Uterus (tissue), 4 donors: ENCODE measurements around the gene CST11. TPM values are rescaled to one million over a fixed set of nuclear protein-coding genes. Genes with fewer than 3 reads are reported as not detected.

Experiments used
- DNase-seq, 2 donors: peaks; one replicate each; pipeline ENCODE4 v3.0.0-alpha.2; 2019 to 2020
- H3K27ac ChIP-seq, 2 donors: fragments of 200-600 bp; sonication (generic); 1 replicate in 1 of 2; 2 replicates in 1 of 2; pipeline ENCODE4 v1.5.1; 2016 to 2018
- H3K27me3 ChIP-seq, 2 donors: fragments of 200-600 bp; sonication (generic); one replicate each; pipeline ENCODE4 v1.5.1; 2018 to 2019; ENCODE audit warnings: control low read depth in 1 of 2
- H3K36me3 ChIP-seq, 2 donors: fragments of 200-600 bp; sonication (generic); one replicate each; pipeline ENCODE4 v1.5.1; 2019; ENCODE audit warnings: control low read depth in 1 of 2
- H3K4me1 ChIP-seq, 2 donors: fragments of 200-600 bp; sonication (generic); one replicate each; pipeline ENCODE4 v1.5.1; 2018 to 2019; ENCODE audit warnings: control low read depth in 1 of 2
- H3K4me3 ChIP-seq, 2 donors: fragments of 200-600 bp; sonication (generic); 1 replicate in 1 of 2; 2 replicates in 1 of 2; pipeline ENCODE4 v1.5.1; 2018 to 2019; ENCODE audit warnings: mild to moderate bottlenecking in 1 of 2
- H3K9me3 ChIP-seq, 2 donors: fragments of 200-600 bp; sonication (generic); one replicate each; pipeline ENCODE4 v1.5.1; 2019; ENCODE audit warnings: control low read depth in 1 of 2
- CTCF ChIP-seq, 4 experiments: fragments of 200-600 bp in 2 of 4; fragments of 450-650 bp in 2 of 4; sonication (generic) in 2 of 4; IDR thresholded peaks; one replicate each; pipeline ENCODE4 v1.5.1; 2016 to 2019; ENCODE audit warnings: antibody characterized with exemption in 4 of 4, mild to moderate bottlenecking in 2 of 4, moderate library complexity in 1 of 4
- POLR2A ChIP-seq, 2 donors: fragments of 450-650 bp; IDR thresholded peaks; one replicate each; pipeline ENCODE4 v1.6.1; 2016; ENCODE audit warnings: antibody characterized with exemption in 2 of 2, mild to moderate bottlenecking in 1 of 2, moderate library complexity in 1 of 2
- intact Hi-C: fragments of 100-400 bp; cut with DNase I; formaldehyde crosslinking; loops from one replicate; pipeline ENCODE4 v1.15.1; 2023; ENCODE audit warnings: low total_unique reads
- total RNA-seq, 4 donors: library from RNA; depleted of rRNA in 3 of 4; stranded (reverse); fragments of >200 nt in 3 of 4; gene quantifications; one replicate each; pipeline versions ENCODE4 v1.1.0 to v1.2.4, GENCODE V29; 2014 to 2023
- donor health status: DM: yes; HTN: yes; CAD: no.

Gene CST11
- total RNA-seq, 4 donors from 2014 or later, result not detected

- H3K9me3 ChIP-seq, result no peaks in the 10 kb centered on the region
- no peaks in the 10 kb centered on the region for H3K36me3 ChIP-seq
- peak within 1 kb of the TSS; percentile 92 to 96 for H3K4me3 ChIP-seq
- H3K27ac ChIP-seq, result peak within 1 kb of the TSS; percentile 93 to 94
- no peaks in the 10 kb centered on the region for H3K27me3 ChIP-seq
- intact Hi-C loops, result no loop called here
- peaks cover 0 to 7% of the 10 kb centered on the region in 2 donors for H3K4me1 ChIP-seq
- DNase-seq, result peak; percentile 90 to 95
- TF ChIP-seq POLR2A (IDR thresholded peaks at IDR 0.05) (peak; percentile 91 to 93), CTCF (IDR thresholded peaks at IDR 0.05) (peak; percentile 32 to 93 (median 67))
Measured at GRCh38 chr20:23420943-23421931, 31.4 kb downstream of the CST11 start, which contains the start of gene NAPB. Gene NAPB, minus strand, starts transcription at chr20:23421488. Its CDS starts 86 bp downstream, at chr20:23421402.

GRCh38 chr20:23419995-23420901 lies 32.4 kb downstream of the CST11 start:
- peak; percentile 35 to 53 for DNase-seq
- peak overlapping the region; percentile 92 to 96 for H3K4me3 ChIP-seq
- H3K4me1 ChIP-seq, result peaks cover 0 to 7% of the 10 kb centered on the region in 2 donors
- TF ChIP-seq POLR2A (IDR thresholded peaks at IDR 0.05), result no peak
- no peak for TF ChIP-seq CTCF (IDR thresholded peaks at IDR 0.05)
- no peaks in the 10 kb centered on the region for H3K9me3 ChIP-seq
- intact Hi-C loops, result no loop called here
- no peaks in the 10 kb centered on the region for H3K36me3 ChIP-seq
- H3K27ac ChIP-seq, result peak overlapping the region; percentile 93 to 94
- H3K27me3 ChIP-seq, result no peaks in the 10 kb centered on the region

- Histone ChIP-seq H3K4me1 (peaks cover 0 to 7% of the 10 kb centered on the region in 2 donors), H3K4me3 (peak overlapping the region; percentile 92 to 96), H3K36me3 (no peaks in the 10 kb centered on the region), H3K27me3 (no peaks in the 10 kb centered on the region), H3K27ac (peak overlapping the region; percentile 93 to 94), H3K9me3 (no peaks in the 10 kb centered on the region)
- no peak for DNase-seq
- intact Hi-C loops, result no loop called here
- no peak for TF ChIP-seq CTCF (IDR thresholded peaks at IDR 0.05)
- no peak for TF ChIP-seq POLR2A (IDR thresholded peaks at IDR 0.05)
Measured at GRCh38 chr20:23419657-23419994, 33.0 kb downstream of the CST11 start.

- Histone ChIP-seq H3K9me3 (no peaks in the 10 kb centered on the region), H3K4me3 (no peak overlapping the region), H3K27ac (no peak overlapping the region), H3K27me3 (no peaks in the 10 kb centered on the region), H3K4me1 (peaks cover 0 to 7% of the 10 kb centered on the region in 2 donors), H3K36me3 (no peaks in the 10 kb centered on the region)
- intact Hi-C loops, result no loop called here
- no peak for TF ChIP-seq POLR2A (IDR thresholded peaks at IDR 0.05)
- no peak for TF ChIP-seq CTCF (IDR thresholded peaks at IDR 0.05)
- no peak for DNase-seq
Measured at GRCh38 chr20:23417861-23418260, 34.8 kb downstream of the CST11 start.
